GM19372 (cell line): ENCODE measurements around the gene MINDY4.

Experiments
- ATAC-seq: cut with Tn5 transposase; IDR thresholded peaks from one replicate; pipeline ENCODE4 v1.9.1; 2021; ENCODE audit warnings: mild to moderate bottlenecking, low read depth, moderate library complexity; ENCODE audit not compliant: unreplicated experiment

Gene MINDY4

DNA sequence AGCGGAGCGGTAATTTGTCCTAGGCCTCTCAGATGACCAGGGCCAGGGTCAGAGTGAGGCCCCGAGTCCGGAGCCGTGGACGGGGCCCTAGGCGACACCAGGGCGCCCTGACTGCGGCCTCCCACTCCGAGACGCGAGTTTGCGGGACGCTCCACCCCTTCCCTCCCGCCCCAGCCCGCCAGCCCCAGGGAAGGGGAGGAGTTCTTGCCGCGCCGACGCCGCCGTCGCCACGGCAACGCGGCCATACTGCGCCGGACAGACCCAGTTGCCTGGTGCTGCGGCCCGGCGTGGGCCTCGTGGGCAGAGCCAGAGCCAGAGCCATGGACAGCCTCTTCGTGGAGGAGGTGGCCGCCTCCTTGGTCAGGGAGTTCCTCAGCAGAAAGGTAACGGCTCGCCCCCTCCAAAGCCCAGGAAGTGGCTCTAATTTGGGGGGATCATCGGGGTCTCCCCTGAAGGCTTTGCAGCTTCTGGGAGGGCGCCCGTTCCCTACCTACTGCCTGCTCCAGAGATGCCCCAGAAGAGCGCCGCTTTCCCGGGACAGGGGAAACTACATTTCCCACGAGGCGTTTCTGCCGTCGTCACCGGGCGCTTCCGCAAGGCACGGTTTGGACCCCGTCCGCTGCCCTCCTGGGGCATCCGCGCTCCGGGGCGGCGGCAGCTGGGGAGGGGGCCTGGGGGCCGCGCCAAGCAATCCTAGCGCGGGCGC lies at the start of gene MINDY4:
Gene MINDY4 (plus strand): TSS at position 244 of the 706 bp plus-strand sequence. CDS start 77 bp downstream, at position 321.
- peak; percentile 82 for ATAC-seq

DNA sequence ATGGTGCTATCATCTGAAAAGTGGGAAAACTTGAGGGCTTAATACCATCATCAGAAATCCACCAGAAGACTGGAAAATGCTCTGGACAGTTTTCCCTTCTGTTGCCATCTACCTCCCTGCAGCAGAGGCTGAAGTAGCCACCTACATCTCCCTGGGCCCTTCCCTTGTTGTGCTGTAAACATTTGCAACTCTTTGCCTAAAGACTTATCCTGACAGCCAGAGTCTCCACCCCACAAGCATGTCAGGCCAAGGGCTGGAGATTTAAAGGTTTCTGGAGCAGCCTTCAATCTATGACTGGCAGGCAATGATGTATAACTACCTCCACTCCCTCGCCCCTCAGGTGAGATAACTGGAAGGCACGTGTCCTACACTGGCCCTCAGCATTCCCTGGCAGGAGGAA lies 49.0 kb upstream of the MINDY4 start:
- ATAC-seq, result no peak

DNA sequence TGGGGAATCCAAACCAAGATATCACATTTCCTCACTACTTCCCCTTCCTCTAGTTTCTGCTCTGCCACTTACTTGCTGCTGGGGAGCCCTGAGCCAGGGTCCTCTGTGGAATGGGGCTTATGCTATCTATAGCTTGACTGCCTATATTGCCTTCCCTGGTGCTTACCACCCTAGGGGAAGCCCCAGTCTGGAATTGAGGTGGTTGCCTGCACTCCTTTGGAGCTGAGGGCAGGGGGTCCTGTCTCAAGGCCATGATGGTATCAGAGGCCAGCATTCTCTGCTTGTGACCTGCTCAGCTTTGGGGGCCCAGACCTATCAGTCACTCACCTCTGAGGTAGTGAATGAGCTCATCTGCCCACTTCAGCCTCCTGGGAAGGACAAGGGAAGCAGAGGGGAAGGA lies 48.5 kb upstream of the MINDY4 start:
- no peak for ATAC-seq

DNA sequence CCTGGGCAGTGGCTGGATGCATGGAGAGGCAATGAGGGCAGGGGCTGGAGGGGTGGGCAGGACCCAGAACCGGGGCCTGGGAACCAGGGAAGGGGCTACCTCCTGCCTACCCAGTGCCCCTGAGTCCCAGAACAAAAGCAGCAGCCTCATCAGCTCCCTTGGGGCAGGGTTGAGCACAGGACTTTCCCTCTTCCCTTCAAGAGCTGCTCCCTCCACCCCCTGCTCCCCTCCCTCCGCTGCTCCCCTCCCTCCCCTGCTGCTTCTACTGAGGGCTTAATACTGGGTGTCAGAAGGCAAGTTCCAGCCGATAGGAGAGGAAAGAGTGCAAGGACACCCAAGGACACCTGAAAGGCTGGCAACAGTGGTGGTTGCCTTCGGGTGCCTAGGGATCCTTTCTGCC lies 47.4 kb upstream of the MINDY4 start:
- no peak for ATAC-seq

DNA sequence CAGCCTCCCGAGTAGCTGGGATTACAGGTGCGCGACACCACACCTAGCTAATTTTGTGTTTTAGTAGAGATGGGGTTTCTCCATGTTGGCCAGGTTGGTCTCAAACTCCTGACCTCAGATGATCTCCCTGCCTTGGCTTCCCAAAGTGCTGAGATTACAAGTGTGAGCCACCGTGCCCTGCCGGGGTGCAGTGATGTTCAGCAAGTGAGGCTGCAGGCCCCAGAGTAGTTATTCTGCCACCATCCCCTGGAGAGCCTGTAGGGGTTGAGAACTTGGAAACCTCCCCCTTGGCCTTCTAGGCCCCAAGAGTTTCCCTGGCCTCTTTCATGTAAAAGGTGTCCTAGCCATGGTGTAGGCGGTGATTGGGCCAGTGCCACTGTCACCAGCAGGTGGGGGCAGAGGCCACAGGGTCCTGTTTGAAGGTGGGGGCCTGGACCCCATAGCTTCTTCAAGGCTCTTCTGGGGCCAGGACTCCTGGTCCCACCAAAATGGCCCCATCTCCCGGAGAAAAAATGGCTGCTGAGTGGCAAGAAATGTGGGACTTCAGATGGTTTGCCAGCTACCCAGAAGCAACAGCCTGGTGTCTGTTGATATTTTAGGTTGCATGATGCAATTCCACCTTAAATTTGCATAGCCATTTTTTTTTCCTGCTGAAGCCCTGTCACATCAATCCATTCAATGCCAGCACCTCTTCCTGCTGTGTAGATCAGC lies 44.8 kb upstream of the MINDY4 start:
- no peak for ATAC-seq

DNA sequence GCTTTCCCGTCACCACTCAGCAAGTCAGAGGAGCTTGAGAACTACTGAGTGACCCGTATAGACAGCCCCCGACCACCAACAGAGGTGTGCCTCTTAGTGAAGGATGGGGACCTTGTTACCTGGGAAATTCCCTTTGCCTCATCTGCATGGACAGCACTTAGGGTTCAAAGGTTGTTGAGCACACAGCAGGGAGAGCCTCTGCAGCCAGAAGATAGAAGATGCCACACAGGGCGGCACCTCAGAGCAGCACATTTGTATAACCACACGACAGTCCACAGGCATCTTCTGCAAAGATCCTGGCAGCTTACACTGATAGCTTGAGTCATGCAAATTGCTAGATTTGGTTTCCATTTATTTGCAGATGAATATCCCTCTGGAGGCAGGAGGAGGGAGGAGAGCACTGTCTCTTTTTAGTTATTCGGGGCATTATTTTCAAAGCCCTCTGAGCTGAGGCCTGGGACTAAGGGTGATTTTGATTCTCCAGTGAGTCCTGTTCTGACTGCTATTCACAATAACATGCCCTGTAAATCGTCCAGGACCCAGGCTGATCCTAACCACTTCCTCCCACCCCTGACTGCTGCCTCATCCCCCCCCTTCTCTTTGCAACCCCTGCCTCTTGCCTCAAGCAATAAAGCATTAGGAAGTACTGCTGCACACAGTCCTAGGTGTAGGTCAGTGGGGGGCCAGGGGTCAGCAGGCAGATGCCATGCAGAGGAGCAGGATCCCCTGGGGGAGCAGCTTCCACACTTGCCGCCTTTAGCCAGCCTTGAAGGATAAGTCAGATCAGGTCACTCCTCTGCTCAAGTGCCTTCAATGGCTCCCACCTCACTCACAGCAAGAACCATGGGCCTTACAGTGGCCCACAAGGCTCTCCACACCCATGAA lies 43.9 kb upstream of the MINDY4 start:
- no peak for ATAC-seq

DNA sequence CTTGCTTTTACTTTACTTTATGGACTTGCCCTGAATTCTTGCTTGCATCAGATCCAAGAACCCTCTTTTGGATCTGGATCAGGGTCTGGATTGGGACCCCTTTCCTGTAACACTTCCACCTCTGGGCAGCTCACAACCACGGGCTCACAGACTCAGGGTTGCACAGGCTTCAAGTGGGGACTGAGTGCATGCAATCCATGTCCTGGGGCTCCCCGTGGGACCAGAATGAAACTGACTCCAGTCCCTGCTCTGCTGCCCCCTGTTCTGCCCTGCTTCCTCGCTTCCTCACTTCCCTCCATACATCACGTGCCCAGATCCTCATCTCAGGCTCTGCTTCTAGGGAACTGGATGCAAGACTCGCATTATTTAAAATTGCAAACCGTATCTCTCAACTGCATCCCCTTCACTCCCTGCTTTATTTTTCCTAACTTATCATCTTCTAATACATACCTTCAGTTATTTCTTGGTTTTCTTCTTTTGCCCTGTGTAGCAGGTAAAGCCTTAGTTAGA lies 42.6 kb upstream of the MINDY4 start:
- no peak for ATAC-seq

DNA sequence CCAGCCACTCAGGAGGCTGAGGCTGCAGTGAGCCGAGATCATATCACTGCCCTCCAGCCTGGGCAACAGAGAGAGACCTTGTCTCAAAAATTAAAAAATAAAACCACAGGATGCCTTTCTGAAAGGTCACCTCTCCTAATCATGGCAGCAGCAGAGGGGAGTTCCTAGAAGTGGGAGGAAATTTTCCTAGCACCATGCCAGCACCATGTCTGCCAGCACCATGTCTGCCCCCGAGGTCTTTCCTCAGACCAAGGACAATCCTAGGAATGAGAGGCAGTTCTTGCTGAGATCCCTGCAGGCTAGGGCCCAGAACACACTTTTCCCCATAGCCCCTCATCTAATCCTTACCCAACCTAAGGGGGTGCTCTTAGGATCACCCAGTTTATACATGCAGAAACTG lies 41.6 kb upstream of the MINDY4 start:
- no peak for ATAC-seq

DNA sequence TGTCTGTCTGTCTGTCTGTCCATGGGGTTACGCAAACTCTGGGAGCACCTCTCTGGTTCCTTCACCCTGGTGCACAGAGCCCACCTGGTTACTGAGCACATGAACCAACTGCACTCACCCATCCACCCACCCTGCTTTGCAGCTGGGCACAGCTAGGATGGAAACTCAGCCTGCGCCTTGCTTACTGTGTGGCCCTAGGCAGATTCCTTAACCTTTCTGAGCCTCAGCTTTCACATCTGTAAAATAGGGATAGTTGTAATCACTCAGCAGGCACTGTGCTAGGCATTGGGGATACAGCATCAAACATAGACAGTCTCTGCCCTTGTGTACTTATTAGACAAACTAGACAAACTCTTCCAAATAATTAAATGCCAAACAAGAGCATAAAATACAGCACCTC lies 41.1 kb upstream of the MINDY4 start:
- no peak for ATAC-seq

DNA sequence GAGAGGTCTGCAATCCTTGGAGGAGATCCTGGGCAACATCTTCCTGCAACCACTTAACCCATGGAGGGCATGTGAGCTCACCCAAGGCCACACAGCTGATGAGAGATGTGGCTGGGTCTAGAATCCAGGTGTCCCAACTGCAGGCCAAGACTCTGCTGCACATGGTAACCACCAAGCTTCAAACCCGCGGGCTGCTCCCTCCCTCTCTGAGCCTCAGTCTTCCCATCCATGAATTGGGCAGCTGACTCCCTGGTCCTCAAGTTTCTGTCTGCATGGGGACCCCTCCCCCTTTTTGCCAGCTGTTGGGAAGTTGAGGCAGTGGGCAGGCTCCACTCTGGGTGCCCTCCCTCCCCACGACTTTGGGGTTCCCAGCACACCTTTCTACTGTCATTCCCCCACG lies 40.2 kb upstream of the MINDY4 start:
- no peak for ATAC-seq

DNA sequence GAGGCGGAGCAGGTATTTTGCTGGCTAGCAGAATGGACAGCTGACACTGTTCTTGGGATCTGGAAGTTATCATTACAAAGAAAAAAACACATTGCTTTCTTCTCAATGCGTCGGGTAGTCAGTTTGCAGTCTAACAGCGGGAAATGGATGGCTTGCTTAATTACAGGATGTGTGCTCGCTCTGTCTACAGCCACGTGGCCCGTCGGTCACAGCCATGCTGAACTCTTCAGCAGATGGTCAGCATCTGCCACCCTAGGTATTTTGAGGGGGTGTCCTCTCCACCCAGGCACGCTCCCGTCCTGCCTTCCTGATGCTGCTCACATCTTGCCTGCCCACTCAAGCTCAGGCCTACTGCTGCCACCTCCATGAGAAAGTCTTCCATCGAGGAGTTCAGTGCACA lies 39.6 kb upstream of the MINDY4 start:
- ATAC-seq, result no peak

DNA sequence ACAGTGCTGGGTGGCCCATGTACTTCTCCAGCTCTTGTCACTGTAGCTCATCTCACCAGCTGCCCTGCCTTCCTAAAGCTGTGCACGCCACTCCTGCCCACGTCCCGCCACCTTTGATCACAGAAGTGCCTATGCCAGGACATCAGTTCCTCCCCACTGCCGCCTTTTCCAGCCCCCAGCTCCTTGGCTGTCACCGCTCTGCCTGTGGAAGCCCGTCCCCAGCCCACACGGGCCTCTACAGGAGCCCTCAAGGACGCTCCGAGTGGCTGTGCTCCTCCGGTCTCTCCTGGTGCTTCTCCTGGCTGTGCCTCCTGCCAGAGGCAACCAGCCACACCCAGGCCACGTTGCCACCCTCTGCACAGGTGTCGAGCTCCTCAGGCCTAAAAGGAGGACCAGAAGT lies 38.6 kb upstream of the MINDY4 start:
- ATAC-seq, result no peak

DNA sequence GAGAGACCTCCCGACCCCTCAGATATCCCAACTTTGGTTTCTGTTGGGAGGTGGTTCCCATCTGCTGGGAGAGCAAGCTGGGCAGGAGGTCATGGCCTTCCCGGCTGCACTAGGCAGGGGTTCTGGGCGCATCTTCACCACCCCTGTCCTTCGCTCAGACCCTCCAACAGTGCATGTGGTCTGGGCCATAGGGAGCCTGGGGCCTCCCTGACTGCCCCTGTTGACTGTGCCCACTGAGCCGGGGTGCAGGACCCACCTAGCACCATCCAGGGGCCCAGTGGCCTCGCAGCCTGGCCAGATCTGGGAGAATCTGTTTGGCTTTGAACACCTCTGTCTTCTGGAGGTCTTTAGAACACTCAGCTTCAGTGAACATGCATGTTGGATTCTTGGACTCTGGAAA lies 38.0 kb upstream of the MINDY4 start:
- ATAC-seq, result no peak

DNA sequence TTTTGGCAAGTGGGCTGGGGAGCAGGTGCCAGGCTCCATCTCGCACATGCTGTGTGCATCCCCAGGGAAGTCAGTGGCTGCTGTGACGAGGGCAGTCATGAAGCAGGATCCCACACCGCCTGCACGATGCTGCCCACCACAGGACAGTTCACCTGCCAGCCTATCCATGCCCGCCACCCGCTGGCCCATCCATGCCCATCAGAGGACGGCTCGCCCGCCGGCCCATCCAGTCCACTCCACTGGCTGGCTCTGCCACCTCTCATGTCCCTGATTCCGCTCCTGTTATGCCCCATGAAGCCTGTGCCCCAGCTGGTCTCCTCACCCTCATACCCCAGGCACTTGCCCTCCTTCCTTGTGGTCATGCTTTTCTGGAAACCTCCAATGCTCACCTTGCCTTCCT lies 37.5 kb upstream of the MINDY4 start:
- no peak for ATAC-seq

DNA sequence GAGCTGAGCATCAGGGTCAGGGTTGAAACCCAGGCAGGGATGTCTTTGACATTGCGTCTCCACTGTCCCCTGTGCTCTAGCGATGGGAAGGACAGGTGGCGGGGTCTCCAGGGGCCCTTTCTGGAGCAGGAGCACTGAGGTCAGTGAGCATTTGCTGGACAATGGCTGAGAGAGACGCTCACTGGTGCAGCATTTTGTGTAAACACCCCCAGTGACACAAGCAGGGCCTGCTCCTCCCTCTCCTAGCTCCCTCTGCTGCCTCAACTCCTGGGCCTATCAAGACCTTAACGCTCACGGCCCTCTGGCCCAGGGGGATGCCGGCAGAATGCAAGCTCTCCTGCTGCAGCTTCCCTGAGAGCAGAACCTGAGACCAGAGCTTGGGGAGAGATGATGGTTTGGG lies 36.7 kb upstream of the MINDY4 start:
- ATAC-seq, result no peak

DNA sequence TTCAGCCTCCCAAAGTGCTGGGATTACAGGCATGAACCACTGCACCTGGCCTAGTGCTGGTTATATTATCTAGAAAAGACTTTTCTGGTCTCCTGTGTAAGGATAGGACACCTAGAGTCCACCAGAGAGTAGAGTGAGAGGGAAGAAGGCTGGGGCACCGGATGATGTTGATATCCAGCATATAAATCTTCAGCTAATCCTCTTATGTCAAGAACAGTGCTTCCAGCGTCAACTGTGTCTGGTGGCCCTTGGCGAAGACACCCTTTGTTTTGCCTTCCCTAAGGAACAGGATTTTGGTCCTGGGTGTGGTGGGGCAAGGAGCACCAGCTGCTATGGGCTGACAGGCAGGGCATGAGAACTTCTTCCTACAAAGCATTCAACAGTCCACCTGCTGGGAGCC lies 35.6 kb upstream of the MINDY4 start:
- no peak for ATAC-seq

DNA sequence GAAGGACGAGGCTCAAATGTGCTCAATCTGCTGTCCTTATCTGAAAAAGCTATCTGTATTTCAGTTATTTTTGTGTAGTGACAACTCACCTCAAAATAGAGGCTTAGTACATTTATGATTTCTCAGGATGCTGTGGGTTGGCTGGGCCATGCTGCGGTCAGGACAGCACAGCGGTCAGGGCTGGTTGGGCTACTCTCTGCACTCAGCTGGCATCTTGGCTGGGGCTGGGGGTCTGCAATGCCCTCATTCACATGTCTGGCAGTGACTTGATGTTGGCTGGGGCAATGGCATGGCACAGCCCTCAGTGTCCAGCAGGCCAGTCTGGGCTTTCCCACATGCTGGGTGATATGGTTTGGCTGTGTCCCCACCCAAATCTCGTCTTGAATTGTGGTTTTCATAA lies 34.9 kb upstream of the MINDY4 start:
- no peak for ATAC-seq

DNA sequence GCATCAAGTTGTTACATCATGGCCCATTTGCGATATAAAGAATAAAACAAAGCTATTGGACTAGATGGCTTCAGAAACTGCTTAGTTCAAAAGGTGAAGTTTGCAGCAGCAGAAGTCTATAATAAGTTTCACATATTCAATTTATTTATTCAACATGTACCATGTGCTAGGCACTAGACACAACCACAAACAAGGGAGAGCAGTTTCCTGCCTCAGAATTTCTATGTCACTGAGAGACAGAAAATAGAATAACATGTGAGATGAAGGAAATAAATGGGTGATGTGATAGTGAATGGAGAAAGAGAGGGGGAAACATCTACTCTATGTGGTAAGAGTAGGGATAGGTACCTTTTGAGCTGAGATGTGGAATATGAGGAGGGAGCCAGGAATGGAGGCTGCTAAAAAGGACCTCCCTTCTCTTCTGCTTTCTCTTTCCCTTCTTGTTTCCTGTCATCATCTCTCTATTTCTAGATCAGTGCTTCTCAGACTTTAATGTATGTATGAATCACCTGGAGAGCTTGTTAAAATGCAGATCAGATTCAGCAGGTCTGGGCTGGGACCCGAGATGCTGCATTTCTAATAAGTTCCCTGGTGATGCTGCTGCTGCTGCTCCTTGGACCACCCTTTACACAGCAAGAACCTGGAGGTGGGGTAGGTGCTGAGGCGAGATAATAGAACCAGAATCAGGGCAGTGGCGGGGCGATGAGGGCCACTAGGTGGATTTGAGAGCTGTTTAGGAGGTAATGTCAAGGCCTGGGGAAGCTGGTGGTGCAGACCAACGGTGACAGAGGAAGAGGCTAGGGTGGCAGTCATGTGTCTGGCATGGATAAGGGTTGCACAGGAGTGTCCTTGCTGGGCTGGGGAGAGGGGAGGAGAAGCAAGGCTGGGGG lies 32.9 kb upstream of the MINDY4 start:
- ATAC-seq, result no peak

DNA sequence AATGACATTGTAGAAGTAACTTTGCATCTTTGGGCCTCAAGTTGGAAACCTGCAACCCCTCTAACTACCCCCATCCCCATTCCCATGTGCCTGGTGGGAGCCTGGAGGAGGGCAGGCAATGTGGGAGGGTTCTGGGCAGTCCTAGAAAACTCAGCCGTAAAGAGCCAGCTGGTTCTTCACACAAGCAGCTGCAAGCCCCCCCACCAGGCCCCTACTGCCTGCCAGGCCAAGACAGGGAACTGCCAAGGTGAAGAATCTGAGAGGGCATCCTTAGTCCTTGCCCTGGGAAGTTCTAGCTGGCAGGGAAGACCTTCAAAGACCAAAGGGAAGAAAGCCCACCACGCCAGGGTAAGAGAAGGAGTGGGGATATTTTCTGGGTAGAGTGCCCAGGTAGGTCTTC lies 31.5 kb upstream of the MINDY4 start:
- ATAC-seq, result no peak
